SH-SY5Y (cell line): ENCODE data around the gene GNL2.

Source experiments
- GATA2 ChIP-seq: IDR thresholded peaks from 2 replicates; pipeline ENCODE4 v1.6.1; 2011; ENCODE audit warnings: mild to moderate bottlenecking, low read depth, low read length
- GATA3 ChIP-seq: IDR thresholded peaks from 2 replicates; pipeline ENCODE4 v1.6.1; 2011; ENCODE audit warnings: low read depth, mild to moderate bottlenecking, low read length, moderate library complexity

GRCh38 chr1:37636435-37636834, 40.7 kb upstream of the GNL2 start:
- TF ChIP-seq GATA2: no peak
- TF ChIP-seq GATA3: no peak
